Measurements from ENCODE around the gene ZNF710.

Gene ZNF710

GRCh38 chr15:89997079-89997478 is 4.0 kb upstream of the ZNF710 start:
- DNase-seq (ENCODE audit: low read depth, low spot score), result no peak

GRCh38 chr15:89998141-89998661 is 2.9 kb upstream of the ZNF710 start:
- no peak for DNase-seq (ENCODE audit: low read depth, low spot score)

- DNase-seq (ENCODE audit: low read depth, low spot score), result no peak
Measured at GRCh38 chr15:89998923-89999675, 2.0 kb upstream of the ZNF710 start.

GRCh38 chr15:89999676-90000185 is 1.4 kb upstream of the ZNF710 start:
- DNase-seq (ENCODE audit: low read depth, low spot score), result no peak

GRCh38 chr15:90000186-90001001 is 730 bp upstream of the ZNF710 start:
- no peak for DNase-seq (ENCODE audit: low read depth, low spot score)

GRCh38 chr15:90001683-90002427 is 731 bp downstream of the ZNF710 start:
- DNase-seq (ENCODE audit: low read depth, low spot score), result no peak

GRCh38 chr15:90002428-90002844 is 1.3 kb downstream of the ZNF710 start:
- no peak for DNase-seq (ENCODE audit: low read depth, low spot score)

- DNase-seq (ENCODE audit: low read depth, low spot score), result no peak
Measured at GRCh38 chr15:90003736-90004135, 2.6 kb downstream of the ZNF710 start.

- DNase-seq (ENCODE audit: low read depth, low spot score), result no peak
Measured at GRCh38 chr15:90004252-90004651, 3.1 kb downstream of the ZNF710 start.

- no peak for DNase-seq (ENCODE audit: low read depth, low spot score)
Measured at GRCh38 chr15:90004671-90005070, 3.5 kb downstream of the ZNF710 start.

GRCh38 chr15:90006217-90007075 is 5.3 kb downstream of the ZNF710 start:
- DNase-seq (ENCODE audit: low read depth, low spot score), result no peak

- no peak for DNase-seq (ENCODE audit: low read depth, low spot score)
Measured at GRCh38 chr15:90007076-90007460, 5.9 kb downstream of the ZNF710 start.

GRCh38 chr15:90008607-90009006 is 7.5 kb downstream of the ZNF710 start:
- no peak for DNase-seq (ENCODE audit: low read depth, low spot score)

- DNase-seq (ENCODE audit: low read depth, low spot score), result no peak
Measured at GRCh38 chr15:90009301-90010022, 8.3 kb downstream of the ZNF710 start.

- no peak for DNase-seq (ENCODE audit: low read depth, low spot score)
Measured at GRCh38 chr15:90011705-90012104, 10.6 kb downstream of the ZNF710 start.

GRCh38 chr15:90013503-90013937 is 12.4 kb downstream of the ZNF710 start:
- DNase-seq (ENCODE audit: low read depth, low spot score), result no peak

- no peak for DNase-seq (ENCODE audit: low read depth, low spot score)
Measured at GRCh38 chr15:90015294-90015693, 14.2 kb downstream of the ZNF710 start.

GRCh38 chr15:90015749-90016148 is 14.6 kb downstream of the ZNF710 start:
- no peak for DNase-seq (ENCODE audit: low read depth, low spot score)

- DNase-seq (ENCODE audit: low read depth, low spot score), result no peak
Measured at GRCh38 chr15:90016721-90017120, 15.6 kb downstream of the ZNF710 start.

- DNase-seq (ENCODE audit: low read depth, low spot score), result no peak
Measured at GRCh38 chr15:90018216-90018831, 17.2 kb downstream of the ZNF710 start.

All from smooth muscle cell of the brain vasculature (primary cell).